Neural crest cell (in vitro differentiated cells): ENCODE results near the gene PXDN. TPM values are rescaled to one million over a fixed set of nuclear protein-coding genes. Genes with fewer than 3 reads are reported as not detected.
"Not testable (repeated sequence)": the region's sequence is repeated elsewhere in the genome, so short reads cannot be mapped to it uniquely, and the experiment has no call there.

Experiments
- DNase-seq: peaks from one replicate; pipeline ENCODE4 v3.0.0; 2021; ENCODE audit warnings: low read depth, mixed read lengths, low spot score
- H3K27ac Mint-ChIP-seq: one replicate; pipeline ENCODE4 v1.8.0; 2021; ENCODE audit warnings: mild to moderate bottlenecking, mixed read lengths; ENCODE audit not compliant: unreplicated experiment
- H3K27me3 Mint-ChIP-seq: 2 replicates; pipeline ENCODE4 v1.8.0; 2021; ENCODE audit warnings: low read depth, mild to moderate bottlenecking, mixed read lengths
- H3K36me3 Mint-ChIP-seq: 2 replicates; pipeline ENCODE4 v1.8.0; 2021; ENCODE audit warnings: low read depth, mild to moderate bottlenecking, mixed read lengths
- H3K4me1 Mint-ChIP-seq: 2 replicates; pipeline ENCODE4 v1.8.0; 2021; ENCODE audit warnings: mixed read lengths
- H3K4me3 Mint-ChIP-seq: one replicate; pipeline ENCODE4 v1.8.0; 2021; ENCODE audit warnings: mild to moderate bottlenecking, mixed read lengths
- H3K9me3 Mint-ChIP-seq: 2 replicates; pipeline ENCODE4 v1.8.0; 2021; ENCODE audit warnings: mixed read lengths
- CTCF ChIP-seq: fragments of 200-600 bp; sonication (generic); conservative IDR thresholded peaks from 2 replicates; pipeline ENCODE4 v1.5.0; 2021; ENCODE audit warnings: antibody characterized with exemption, mild to moderate bottlenecking
- total RNA-seq: library from RNA; stranded (reverse); gene quantifications from 2 replicates; pipeline ENCODE4 v1.2.1, GENCODE V29; 2021

The PXDN gene
- total RNA-seq, 1 donor from 2014 or later = 218 TPM

- Mint-ChIP-seq H3K9me3 (peaks cover 10% of the 10 kb centered on the region), H3K4me1 (peaks cover 43% of the 10 kb centered on the region), H3K36me3 (peaks cover 10% of the 10 kb centered on the region), H3K27ac (no peak overlapping the region), H3K4me3 (no peak overlapping the region), H3K27me3 (no peaks in the 10 kb centered on the region)
- TF ChIP-seq CTCF = no peak
- DNase-seq = no peak
Measured at GRCh38 chr2:1721706-1722646, 22.3 kb downstream of the PXDN start.

- Mint-ChIP-seq H3K36me3 (peaks cover 6% of the 10 kb centered on the region), H3K9me3 (peaks cover 10% of the 10 kb centered on the region), H3K4me3 (peak overlapping the region; percentile 33), H3K4me1 (peaks cover 56% of the 10 kb centered on the region), H3K27me3 (no peaks in the 10 kb centered on the region), H3K27ac (no peak overlapping the region)
- no peak for TF ChIP-seq CTCF
- no peak for DNase-seq
Measured at GRCh38 chr2:1718339-1719220, 25.7 kb downstream of the PXDN start.

- Mint-ChIP-seq H3K9me3 (peaks cover 10% of the 10 kb centered on the region), H3K36me3 (peaks cover 6% of the 10 kb centered on the region), H3K27me3 (no peaks in the 10 kb centered on the region), H3K4me3 (peak overlapping the region; percentile 75), H3K27ac (peak overlapping the region; percentile 97), H3K4me1 (peaks cover 61% of the 10 kb centered on the region)
- TF ChIP-seq CTCF = no peak
- DNase-seq = no peak
Measured at GRCh38 chr2:1717113-1717512, 27.2 kb downstream of the PXDN start.

GRCh38 chr2:1716441-1716840 lies 27.9 kb downstream of the PXDN start:
- Mint-ChIP-seq H3K9me3 (peaks cover 10% of the 10 kb centered on the region), H3K27ac (no peak overlapping the region), H3K36me3 (peaks cover 6% of the 10 kb centered on the region), H3K4me3 (no peak overlapping the region), H3K27me3 (no peaks in the 10 kb centered on the region), H3K4me1 (peaks cover 66% of the 10 kb centered on the region)
- DNase-seq = no peak
- TF ChIP-seq CTCF = no peak

- Mint-ChIP-seq H3K9me3 (peaks cover 10% of the 10 kb centered on the region), H3K4me1 (peaks cover 61% of the 10 kb centered on the region)
- not testable (repeated sequence) for H3K27me3 Mint-ChIP-seq, DNase-seq, H3K36me3 Mint-ChIP-seq, H3K4me3 Mint-ChIP-seq, H3K27ac Mint-ChIP-seq
Measured at GRCh38 chr2:1716014-1716305, 28.4 kb downstream of the PXDN start.
